Measurements from ENCODE around the gene STRIP2.

Gene STRIP2

GRCh38 chr7:129494041-129494440 lies 59.8 kb downstream of the STRIP2 start:
- H3K4me3 ChIP-seq (ENCODE audit: low read length): no peak overlapping the region
- no peak for TF ChIP-seq CTCF (conservative IDR thresholded peaks at IDR 0.05; ENCODE audit: low read depth, low read length)
- DNase-seq (ENCODE audit: low read depth): no peak

- TF ChIP-seq CTCF (conservative IDR thresholded peaks at IDR 0.05; ENCODE audit: low read depth, low read length): no peak
- no peak for DNase-seq (ENCODE audit: low read depth)
- no peak overlapping the region for H3K4me3 ChIP-seq (ENCODE audit: low read length)
Observed at GRCh38 chr7:129495987-129496386, 61.8 kb downstream of the STRIP2 start.

GRCh38 chr7:129496653-129497052 lies 62.4 kb downstream of the STRIP2 start:
- no peak for TF ChIP-seq CTCF (conservative IDR thresholded peaks at IDR 0.05; ENCODE audit: low read depth, low read length)
- no peak for DNase-seq (ENCODE audit: low read depth)
- no peak overlapping the region for H3K4me3 ChIP-seq (ENCODE audit: low read length)

- TF ChIP-seq CTCF (conservative IDR thresholded peaks at IDR 0.05; ENCODE audit: low read depth, low read length): no peak
- no peak overlapping the region for H3K4me3 ChIP-seq (ENCODE audit: low read length)
- no peak for DNase-seq (ENCODE audit: low read depth)
Observed at GRCh38 chr7:129497156-129497555, 62.9 kb downstream of the STRIP2 start.

- TF ChIP-seq CTCF (conservative IDR thresholded peaks at IDR 0.05; ENCODE audit: low read depth, low read length): no peak
- no peak overlapping the region for H3K4me3 ChIP-seq (ENCODE audit: low read length)
- DNase-seq (ENCODE audit: low read depth): no peak
Observed at GRCh38 chr7:129498021-129498420, 63.8 kb downstream of the STRIP2 start.

GRCh38 chr7:129499999-129500398 lies 65.8 kb downstream of the STRIP2 start:
- no peak for DNase-seq (ENCODE audit: low read depth)
- no peak for TF ChIP-seq CTCF (conservative IDR thresholded peaks at IDR 0.05; ENCODE audit: low read depth, low read length)
- H3K4me3 ChIP-seq (ENCODE audit: low read length): no peak overlapping the region

- H3K4me3 ChIP-seq (ENCODE audit: low read length): peak within 1 kb of the TSS; percentile 53
- no peak for DNase-seq (ENCODE audit: low read depth)
- no peak for TF ChIP-seq CTCF (conservative IDR thresholded peaks at IDR 0.05; ENCODE audit: low read depth, low read length)
Observed at GRCh38 chr7:129501760-129502707, 67.8 kb downstream of the STRIP2 start, which contains the start of gene SMKR1. TSS of gene SMKR1 (plus strand) at chr7:129502531. CDS start at chr7:129502825, 294 bp downstream.
